Hepatocyte (in vitro differentiated cells): Measurements from ENCODE around the gene SDSL. TPM values are rescaled to one million over a fixed set of nuclear protein-coding genes. Genes with fewer than 3 reads are reported as not detected.
A peak's percentile ranks its signal among the peaks of the same experiment; 100 is the strongest.

Source experiments
- DNase-seq: peaks from one replicate; pipeline ENCODE4 v3.0.0-alpha.2; 2016; ENCODE audit warnings: low spot score
- H2AFZ ChIP-seq: fragments of 200-600 bp; sonication (generic); 2 replicates; pipeline ENCODE4 v1.6.0; 2016; ENCODE audit warnings: antibody characterized with exemption, mild to moderate bottlenecking
- H3K27ac ChIP-seq: fragments of 200-600 bp; sonication (generic); 2 replicates; pipeline ENCODE4 v1.5.1; 2016; ENCODE audit warnings: mild to moderate bottlenecking
- H3K27me3 ChIP-seq: fragments of 200-600 bp; sonication (generic); 2 replicates; pipeline ENCODE4 v1.6.1; 2016
- H3K36me3 ChIP-seq: fragments of 200-600 bp; sonication (generic); replicated peaks from 2 replicates; pipeline ENCODE4 v1.5.1; 2016; ENCODE audit warnings: low read depth; ENCODE audit not compliant: insufficient read depth
- H3K4me1 ChIP-seq: fragments of 200-600 bp; sonication (generic); 2 replicates; pipeline ENCODE4 v1.5.1; 2016; ENCODE audit warnings: mild to moderate bottlenecking, moderate library complexity; ENCODE audit not compliant: insufficient read depth
- H3K4me2 ChIP-seq: fragments of 200-600 bp; sonication (generic); 2 replicates; pipeline ENCODE4 v1.6.0; 2016
- H3K4me3 ChIP-seq: fragments of 200-600 bp; sonication (generic); 2 replicates; pipeline ENCODE4 v1.5.1; 2016; ENCODE audit warnings: mild to moderate bottlenecking
- H3K79me2 ChIP-seq: fragments of 200-600 bp; sonication (generic); 2 replicates; pipeline ENCODE4 v1.6.0; 2017; ENCODE audit warnings: mild to moderate bottlenecking
- H3K9me2 ChIP-seq: fragments of 200-600 bp; sonication (generic); replicated peaks from 2 replicates; pipeline ENCODE4 v1.6.0; 2017; ENCODE audit warnings: mild to moderate bottlenecking; ENCODE audit not compliant: insufficient read depth
- H3K9me3 ChIP-seq: fragments of 200-600 bp; sonication (generic); 2 replicates; pipeline ENCODE4 v1.5.1; 2016; ENCODE audit warnings: low read depth, mild to moderate bottlenecking
- H4K20me1 ChIP-seq: fragments of 200-600 bp; sonication (generic); 2 replicates; pipeline ENCODE4 v1.6.0; 2016; ENCODE audit warnings: mild to moderate bottlenecking; ENCODE audit not compliant: insufficient read depth, poor library complexity, severe bottlenecking
- CTCF ChIP-seq: fragments of 200-600 bp; sonication (generic); IDR thresholded peaks from 2 replicates; pipeline ENCODE4 v1.5.1; 2016; ENCODE audit warnings: antibody characterized with exemption, mild to moderate bottlenecking; ENCODE audit not compliant: poor library complexity
- EZH2 ChIP-seq: fragments of 200-600 bp; sonication (generic); IDR thresholded peaks from 2 replicates; pipeline ENCODE4 v1.6.1; 2016; ENCODE audit warnings: antibody characterized with exemption, mild to moderate bottlenecking, borderline replicate concordance
- EZH2phosphoT487 ChIP-seq: fragments of 200-600 bp; sonication (generic); IDR thresholded peaks from one replicate; pipeline ENCODE4 v1.6.1; 2018; ENCODE audit warnings: antibody characterized with exemption, mild to moderate bottlenecking, low read depth, moderate library complexity; ENCODE audit not compliant: unreplicated experiment, severe bottlenecking
- WGBS: methylation state at CpG from one replicate; pipeline ENCODE4 v1.1.6; 2016; ENCODE audit warnings: low lambda C conversion rate; ENCODE audit errors: missing lambda C conversion rate; 5-methylcytosine and 5-hydroxymethylcytosine counted together
- polyA plus RNA-seq: library from polyadenylated mRNA; unstranded; fragments of >200 nt; fragmentation: Nextera tagmentation; extraction: Ambion mirVana; gene quantifications from 2 replicates; pipeline ENCODE4 v1.2.1, GENCODE V29; 2016
- total RNA-seq: library from RNA; depleted of rRNA; stranded (reverse); fragments of >200 nt; gene quantifications from 2 replicates; pipeline ENCODE4 v1.2.3, GENCODE V29; 2014

The SDSL gene
- total and polyA plus RNA-seq, 2 experiments from 2014 or later: 10.3 to 26.7 TPM

GRCh38 chr12:113479216-113479589 lies 57.0 kb downstream of the SDSL start:
- TF ChIP-seq CTCF (no peak), EZH2phosphoT487 (no peak), EZH2 (no peak)
- no peaks in the 10 kb centered on the region for H3K4me1 ChIP-seq
- H3K4me3 ChIP-seq: no peak overlapping the region
- peaks cover 89% of the 10 kb centered on the region for H3K27me3 ChIP-seq
- H3K9me2 ChIP-seq: no peaks in the 10 kb centered on the region
- no peaks in the 10 kb centered on the region for H3K9me3 ChIP-seq
- H3K4me2 ChIP-seq: no peak overlapping the region
- H2AFZ ChIP-seq: no peak overlapping the region
- no peaks in the 10 kb centered on the region for H3K36me3 ChIP-seq
- no peak overlapping the region for H3K27ac ChIP-seq
- H4K20me1 ChIP-seq: no peaks in the 10 kb centered on the region
- no peaks in the 10 kb centered on the region for H3K79me2 ChIP-seq
- no peak for DNase-seq
- WGBS: 5% methylated on average over 11 of the region's 11 CpGs

GRCh38 chr12:113479590-113480335 lies 57.6 kb downstream of the SDSL start:
- Histone ChIP-seq H3K4me2 (peak overlapping the region; percentile 59), H3K4me3 (no peak overlapping the region), H3K9me2 (no peaks in the 10 kb centered on the region), H2AFZ (no peak overlapping the region), H3K27ac (no peak overlapping the region), H3K36me3 (no peaks in the 10 kb centered on the region), H3K79me2 (no peaks in the 10 kb centered on the region), H3K27me3 (peaks cover 89% of the 10 kb centered on the region), H4K20me1 (no peaks in the 10 kb centered on the region), H3K4me1 (no peaks in the 10 kb centered on the region), H3K9me3 (no peaks in the 10 kb centered on the region)
- WGBS: 3% methylated on average over 61 of the region's 61 CpGs
- TF ChIP-seq EZH2phosphoT487 (peak; percentile 86), EZH2 (peak; percentile 94), CTCF (no peak)
- DNase-seq: peak; percentile 78

GRCh38 chr12:113480336-113480971 lies 58.3 kb downstream of the SDSL start:
- H3K27me3 ChIP-seq: peaks cover 89% of the 10 kb centered on the region
- H3K27ac ChIP-seq: no peak overlapping the region
- TF ChIP-seq EZH2phosphoT487: no peak
- no peaks in the 10 kb centered on the region for H3K79me2 ChIP-seq
- no peak overlapping the region for H3K4me2 ChIP-seq
- H3K4me3 ChIP-seq: no peak overlapping the region
- 24% methylated on average over 9 of the region's 9 CpGs for WGBS
- no peaks in the 10 kb centered on the region for H3K9me3 ChIP-seq
- no peak for DNase-seq
- no peak overlapping the region for H2AFZ ChIP-seq
- H4K20me1 ChIP-seq: no peaks in the 10 kb centered on the region
- no peaks in the 10 kb centered on the region for H3K36me3 ChIP-seq
- no peaks in the 10 kb centered on the region for H3K4me1 ChIP-seq
- H3K9me2 ChIP-seq: no peaks in the 10 kb centered on the region

- Histone ChIP-seq H3K27ac (no peak overlapping the region), H4K20me1 (no peaks in the 10 kb centered on the region), H3K4me3 (no peak overlapping the region), H3K9me2 (no peaks in the 10 kb centered on the region), H3K9me3 (no peaks in the 10 kb centered on the region), H3K36me3 (no peaks in the 10 kb centered on the region), H3K79me2 (no peaks in the 10 kb centered on the region), H3K4me1 (no peaks in the 10 kb centered on the region), H2AFZ (no peak overlapping the region), H3K27me3 (peaks cover 95% of the 10 kb centered on the region), H3K4me2 (no peak overlapping the region)
- DNase-seq: no peak
- WGBS: 8% methylated on average over 1 of the region's 1 CpG
- TF ChIP-seq EZH2phosphoT487 (no peak), EZH2 (no peak), CTCF (no peak)
Observed at GRCh38 chr12:113482334-113482733, 60.2 kb downstream of the SDSL start.
